Tibial artery (tissue), 4 donors: Measurements from ENCODE around the gene ATAD3C.
A peak's percentile ranks its signal among the peaks of the same experiment; 100 is the strongest.
"Not testable (repeated sequence)": the region's sequence is repeated elsewhere in the genome, so short reads cannot be mapped to it uniquely, and the experiment has no call there.

Experiments
- DNase-seq, 2 donors: peaks; one replicate each; pipeline ENCODE4 v3.0.0-alpha.2; 2019
- H3K27ac ChIP-seq, 2 donors: fragments of 200-600 bp; sonication (generic) in 1 of 2; 1 replicate in 1 of 2; 2 replicates in 1 of 2; pipeline ENCODE4 v1.5.1; 2018 to 2019; ENCODE audit warnings: mild to moderate bottlenecking in 1 of 2
- H3K27me3 ChIP-seq, 2 donors: fragments of 200-600 bp; sonication (generic) in 1 of 2; one replicate each; pipeline versions ENCODE4 v1.5.1 to v1.6.0; 2016 to 2019
- H3K36me3 ChIP-seq, 3 donors: fragments of 200-600 bp; sonication (generic) in 2 of 3; one replicate each; pipeline ENCODE4 v1.5.1; 2016 to 2019; ENCODE audit warnings: mild to moderate bottlenecking in 2 of 3
- H3K4me1 ChIP-seq, 4 donors: fragments of 200-600 bp; sonication (generic) in 2 of 4; 1 replicate in 3 of 4; 2 replicates in 1 of 4; pipeline ENCODE4 v1.5.1; 2016 to 2019
- H3K4me3 ChIP-seq, 2 donors: fragments of 200-600 bp; sonication (generic) in 1 of 2; 1 replicate in 1 of 2; 2 replicates in 1 of 2; pipeline ENCODE4 v1.5.1; 2018 to 2019; ENCODE audit warnings: mild to moderate bottlenecking in 2 of 2
- H3K9me3 ChIP-seq, 3 donors: fragments of 200-600 bp; sonication (generic) in 1 of 3; one replicate each; pipeline ENCODE4 v1.5.1; 2016 to 2019
- CTCF ChIP-seq, 2 experiments: fragments of 200-600 bp in 1 of 2; fragments of 450-650 bp in 1 of 2; IDR thresholded peaks; one replicate each; pipeline ENCODE4 v1.5.1; 2017 to 2019; ENCODE audit warnings: antibody characterized with exemption in 2 of 2, mild to moderate bottlenecking in 1 of 2, moderate library complexity in 1 of 2
- intact Hi-C: fragments of 100-400 bp; cut with DNase I; formaldehyde crosslinking; loops from one replicate; pipeline ENCODE4 v1.15.0; 2023; ENCODE audit warnings: low total_unique reads

Gene ATAD3C

GRCh38 chr1:1511533-1512285, 62.2 kb downstream of the ATAD3C start, which contains the start of gene ATAD3A:
Gene ATAD3A, plus strand, starts transcription at chr1:1512162. Its CDS starts 107 bp downstream, at chr1:1512269.
- DNase-seq, result peak; percentile 97 to 99
- Histone ChIP-seq H3K27me3 (no peaks in the 10 kb centered on the region), H3K36me3 (peaks cover under 1 to 4% (median 2%) of the 10 kb centered on the region in 3 donors), H3K9me3 (no peaks in the 10 kb centered on the region), H3K4me3 (peak within 1 kb of the TSS; percentile 76 to 78), H3K4me1 (peaks cover 0 to 15% (median 9%) of the 10 kb centered on the region in 4 donors), H3K27ac (peak within 1 kb of the TSS; percentile 90 to 91)
- no peak for TF ChIP-seq CTCF (IDR thresholded peaks at IDR 0.05)
- intact Hi-C loops, result no loop called here

- Histone ChIP-seq H3K4me1 (peaks cover 0 to 15% (median 9%) of the 10 kb centered on the region in 4 donors), H3K27ac (peak overlapping the region; percentile 90 to 91), H3K4me3 (peak overlapping the region; percentile 76 to 78)
- H3K36me3 ChIP-seq, intact Hi-C loops, H3K27me3 ChIP-seq, DNase-seq, H3K9me3 ChIP-seq: not testable (repeated sequence)
Observed at GRCh38 chr1:1512425-1512824, 62.9 kb downstream of the ATAD3C start.

- peaks cover 7 to 16% (median 16%) of the 10 kb centered on the region in 3 donors for H3K36me3 ChIP-seq
- peaks cover 0 to 15% (median 9%) of the 10 kb centered on the region in 4 donors for H3K4me1 ChIP-seq
- H3K4me3 ChIP-seq, DNase-seq, H3K9me3 ChIP-seq, H3K27me3 ChIP-seq, H3K27ac ChIP-seq, intact Hi-C loops: not testable (repeated sequence)
Observed at GRCh38 chr1:1513675-1514074, 64.2 kb downstream of the ATAD3C start.

- Histone ChIP-seq H3K4me1 (peaks cover 0 to 15% (median 9%) of the 10 kb centered on the region in 4 donors), H3K36me3 (peaks cover 7 to 20% (median 18%) of the 10 kb centered on the region in 3 donors)
- intact Hi-C loops, H3K27ac ChIP-seq, H3K9me3 ChIP-seq, H3K4me3 ChIP-seq, DNase-seq, H3K27me3 ChIP-seq: not testable (repeated sequence)
Observed at GRCh38 chr1:1514376-1514775, 64.9 kb downstream of the ATAD3C start.

- DNase-seq, intact Hi-C loops, H3K9me3 ChIP-seq, H3K4me1 ChIP-seq, H3K27ac ChIP-seq, H3K4me3 ChIP-seq, H3K27me3 ChIP-seq: not testable (repeated sequence)
- H3K36me3 ChIP-seq, result peaks cover 18 to 43% (median 36%) of the 10 kb centered on the region in 3 donors
Observed at GRCh38 chr1:1516923-1517322, 67.4 kb downstream of the ATAD3C start.

- intact Hi-C loops, result no loop called here
- H3K36me3 ChIP-seq, result peaks cover 18 to 53% (median 43%) of the 10 kb centered on the region in 3 donors
- no peak for DNase-seq
Observed at GRCh38 chr1:1517973-1518620, 68.6 kb downstream of the ATAD3C start.

GRCh38 chr1:1518621-1519007, 69.1 kb downstream of the ATAD3C start:
- H3K9me3 ChIP-seq, H3K4me3 ChIP-seq, intact Hi-C loops: not testable (repeated sequence)

More at GRCh38 chr1:1517973-1518620, 68.6 kb downstream of the ATAD3C start:
- Histone ChIP-seq H3K27ac (no peak overlapping the region), H3K4me3 (no peak overlapping the region), H3K9me3 (no peaks in the 10 kb centered on the region), H3K27me3 (no peaks in the 10 kb centered on the region), H3K4me1 (peaks cover 0 to 5% (median 1%) of the 10 kb centered on the region in 4 donors)
- no peak for TF ChIP-seq CTCF (IDR thresholded peaks at IDR 0.05)

More at GRCh38 chr1:1518621-1519007, 69.1 kb downstream of the ATAD3C start:
- H3K4me1 ChIP-seq, H3K27me3 ChIP-seq, H3K27ac ChIP-seq, DNase-seq: not testable (repeated sequence)
- peaks cover 18 to 59% (median 46%) of the 10 kb centered on the region in 3 donors for H3K36me3 ChIP-seq
